ENCODE data around the gene FBXL7.
"Not testable (repeated sequence)": the region's sequence is repeated elsewhere in the genome, so short reads cannot be mapped to it uniquely, and the experiment has no call there.

FBXL7 gene

GRCh38 chr5:15819617-15820016 is 319.6 kb downstream of the FBXL7 start:
- DNase-seq (ENCODE audit: low spot score) = no peak

GRCh38 chr5:15821506-15821905 is 321.5 kb downstream of the FBXL7 start:
- DNase-seq (ENCODE audit: low spot score) = no peak

DNA sequence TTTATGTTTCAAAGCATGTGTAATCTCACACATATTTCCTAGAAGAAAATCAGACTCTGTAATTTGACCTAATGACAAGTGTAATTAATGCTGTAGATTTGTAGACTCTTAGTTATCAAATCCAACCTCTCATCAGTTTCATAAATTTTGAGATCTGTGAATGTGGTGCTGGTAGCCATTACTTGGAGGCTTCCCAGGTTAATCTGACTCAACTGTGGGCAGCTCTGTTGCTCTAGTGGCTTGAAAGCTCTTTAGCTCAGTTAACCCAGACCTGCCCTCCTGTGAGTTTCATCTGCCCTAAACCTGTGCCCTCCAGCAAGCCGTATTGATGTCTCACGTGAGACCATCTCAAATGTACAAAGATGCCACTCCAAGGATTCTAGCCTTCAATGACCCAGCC is 323.4 kb downstream of the FBXL7 start:
- no peak for DNase-seq (ENCODE audit: low spot score)

DNA sequence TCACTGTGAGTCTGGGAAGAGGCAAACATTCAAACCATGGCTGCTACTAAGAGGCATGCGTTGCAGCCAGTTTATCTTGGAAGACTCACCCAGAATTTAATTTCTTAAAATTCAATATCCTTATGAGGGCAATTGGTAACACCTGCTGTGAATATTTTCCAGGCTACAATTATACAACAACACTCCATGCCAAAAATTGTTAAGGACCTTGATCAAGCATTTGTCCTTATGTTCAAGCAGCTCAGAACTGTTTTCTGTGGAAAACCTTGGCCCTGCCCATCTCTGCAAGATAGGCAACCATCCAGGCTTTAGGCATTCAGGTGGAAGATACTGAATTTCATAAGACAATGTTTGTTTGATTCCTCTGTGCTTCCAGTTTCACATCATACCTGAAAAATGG is 327.8 kb downstream of the FBXL7 start:
- no peak for DNase-seq (ENCODE audit: low spot score)

DNA sequence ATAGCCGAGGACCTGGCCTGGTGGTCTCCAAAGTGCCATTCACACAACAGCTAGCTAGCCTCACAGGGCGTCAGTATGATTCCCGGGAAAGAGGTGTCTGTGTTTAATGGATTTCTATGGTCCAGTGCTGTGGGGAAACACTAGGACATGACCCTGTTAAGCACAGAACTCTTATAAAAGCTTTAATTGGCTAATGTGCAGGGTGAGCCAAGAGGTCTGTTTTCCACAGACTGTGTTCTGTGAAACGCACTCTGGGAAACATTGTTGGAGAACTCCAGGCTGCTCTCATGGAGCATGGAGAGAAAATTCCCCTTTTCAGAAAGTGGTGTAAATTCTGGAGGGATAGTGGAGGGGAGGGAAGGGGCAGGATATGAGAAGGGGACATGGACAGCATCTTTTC is 331.4 kb downstream of the FBXL7 start:
- no peak for DNase-seq (ENCODE audit: low spot score)

DNA sequence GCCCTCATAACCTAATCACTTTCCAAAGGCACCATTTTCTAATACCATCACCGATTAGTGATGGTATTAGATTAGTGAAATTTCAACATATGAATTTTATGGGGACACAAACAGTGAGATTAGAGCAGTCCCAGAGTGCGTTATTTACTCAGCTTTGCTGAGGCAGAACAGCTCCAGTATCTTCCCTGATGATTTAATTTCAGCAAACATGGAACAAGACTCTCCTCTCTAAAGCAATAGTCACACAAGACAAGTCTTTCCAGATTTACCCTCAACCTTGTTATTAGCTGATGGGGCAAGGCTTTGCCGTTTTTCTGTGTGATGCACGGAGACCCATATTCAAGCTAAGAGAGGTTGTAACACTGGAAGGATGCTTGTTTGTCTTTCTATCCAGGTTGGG is 333.4 kb downstream of the FBXL7 start:
- no peak for DNase-seq (ENCODE audit: low spot score)

DNA sequence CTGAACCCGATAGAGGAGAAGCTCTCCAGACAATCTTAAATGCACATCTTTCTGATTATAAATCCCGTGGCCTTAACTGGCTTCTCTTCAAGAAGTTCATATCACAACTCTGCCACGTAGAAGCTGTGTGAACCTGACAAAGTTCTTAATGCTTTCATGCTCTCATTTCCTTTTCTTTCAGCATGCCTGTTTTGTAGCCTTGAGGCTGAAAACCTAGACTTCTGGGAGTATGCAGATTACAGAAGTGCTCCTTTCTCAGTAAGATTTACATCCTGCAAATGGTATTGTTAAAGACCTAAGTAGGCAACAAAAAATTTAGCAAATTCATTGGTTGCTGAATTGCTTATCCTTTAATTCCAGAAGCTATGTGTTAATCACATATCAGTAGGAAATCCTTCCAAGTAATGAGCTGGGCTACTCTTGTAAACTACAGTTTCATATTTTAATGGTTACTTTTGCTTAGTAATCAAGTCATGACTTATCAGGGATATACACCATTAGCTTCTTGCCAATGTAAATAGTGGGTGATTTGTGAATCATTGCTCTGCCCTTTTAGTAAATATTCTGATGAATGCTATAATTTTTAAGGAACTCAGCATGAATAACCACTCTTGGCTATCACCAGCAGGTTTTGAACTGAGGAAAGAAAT is 334.7 kb downstream of the FBXL7 start:
- DNase-seq (ENCODE audit: low spot score) = no peak

DNA sequence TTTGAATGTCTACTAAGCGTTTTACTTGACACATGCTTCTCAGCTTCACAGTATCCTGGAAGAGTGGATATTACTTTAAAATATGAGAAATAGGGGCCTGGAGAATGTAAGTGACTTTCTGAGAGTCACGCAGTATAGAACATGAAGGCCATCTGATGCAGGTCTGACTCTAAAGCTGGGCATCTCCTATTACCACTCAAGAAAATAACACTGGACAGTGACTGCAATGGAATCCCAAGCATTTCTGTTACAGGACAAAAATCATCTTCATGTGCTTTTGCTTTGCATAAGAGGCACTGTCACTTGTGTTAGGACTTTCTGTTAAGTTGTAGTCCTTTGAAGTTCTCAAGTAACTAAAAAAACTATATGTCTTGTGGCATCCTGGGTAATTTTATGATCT is 335.5 kb downstream of the FBXL7 start:
- no peak for DNase-seq (ENCODE audit: low spot score)

DNA sequence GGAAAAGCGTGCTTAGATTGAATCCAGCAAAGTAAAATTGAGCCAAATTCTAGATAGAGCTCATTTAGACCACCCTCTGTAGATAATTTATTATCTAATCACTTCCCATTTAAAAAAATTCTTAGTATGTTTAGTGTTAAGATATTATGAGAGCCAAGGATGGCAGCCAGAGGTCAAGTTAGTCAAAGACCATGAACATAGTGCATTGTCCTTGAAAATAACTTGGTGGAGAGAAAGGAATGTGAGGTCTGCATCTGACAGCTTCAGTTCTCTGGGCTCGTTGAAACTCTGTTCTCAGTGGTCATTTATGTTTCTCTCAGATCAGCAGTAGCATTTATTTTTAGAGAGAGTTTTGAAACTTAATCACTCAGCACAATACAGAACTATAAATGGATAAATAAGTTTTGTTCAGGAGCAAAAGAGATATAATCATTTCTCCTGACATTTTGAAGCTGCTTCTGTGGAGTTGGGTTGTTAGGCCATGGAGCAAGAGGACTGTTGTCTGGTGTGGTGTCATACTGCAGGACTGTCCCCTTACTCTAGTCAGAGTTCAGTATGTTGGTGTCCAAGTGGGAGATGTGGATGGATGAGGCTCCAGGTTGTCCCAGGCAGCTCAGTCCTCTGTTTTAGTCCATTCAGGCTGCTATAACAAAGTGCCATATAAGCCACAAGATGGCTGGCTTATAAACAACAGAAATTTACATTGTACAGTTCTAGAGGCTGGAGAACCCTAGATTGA is 337.7 kb downstream of the FBXL7 start:
- DNase-seq (ENCODE audit: low spot score) = no peak

- DNase-seq (ENCODE audit: low spot score) = no peak
Observed at GRCh38 chr5:15844253-15844652, 344.3 kb downstream of the FBXL7 start.

DNA sequence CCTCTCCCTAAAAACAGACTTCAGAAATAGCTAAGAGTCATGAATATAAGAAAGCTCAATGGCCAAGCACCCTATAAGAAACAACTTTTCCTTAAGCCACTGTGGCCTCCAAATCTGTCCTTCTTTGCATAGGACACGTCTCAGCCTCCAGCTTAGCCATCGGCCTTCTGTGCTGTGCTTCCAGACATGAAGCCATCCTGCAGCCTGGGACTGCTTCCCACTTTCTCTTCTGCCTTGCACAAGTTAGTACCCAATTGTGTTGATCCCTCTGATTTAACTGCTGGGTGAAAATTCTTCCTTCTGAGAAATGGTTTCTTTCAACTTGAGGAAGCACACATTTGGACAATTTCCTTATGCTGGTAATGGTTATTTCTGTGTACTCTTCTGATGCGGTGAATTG is 344.9 kb downstream of the FBXL7 start:
- DNase-seq (ENCODE audit: low spot score) = no peak

- no peak for DNase-seq (ENCODE audit: low spot score)
Observed at GRCh38 chr5:15850536-15850935, 350.6 kb downstream of the FBXL7 start.

DNA sequence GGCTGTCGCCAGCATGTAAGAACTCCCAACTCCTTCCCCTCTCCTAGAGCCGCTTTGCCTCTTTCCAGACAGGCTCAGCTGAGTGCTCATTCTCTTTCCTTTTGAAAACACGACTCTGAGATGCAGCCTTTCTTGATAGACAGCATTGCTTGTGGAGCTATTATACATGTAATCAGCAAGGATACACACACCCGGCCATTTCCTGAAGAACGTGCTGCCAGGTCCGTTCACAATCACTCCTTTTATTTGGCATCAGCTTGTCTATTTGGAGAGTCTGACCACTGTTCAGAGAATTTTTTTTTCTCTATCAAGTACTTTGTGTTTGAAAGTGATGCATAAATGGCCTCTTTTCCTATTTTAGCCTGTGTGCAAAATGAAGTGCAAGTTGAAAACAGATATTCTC is 351.0 kb downstream of the FBXL7 start:
- no peak for DNase-seq (ENCODE audit: low spot score)

GRCh38 chr5:15852217-15852616 is 352.2 kb downstream of the FBXL7 start:
- DNase-seq (ENCODE audit: low spot score) = no peak

DNA sequence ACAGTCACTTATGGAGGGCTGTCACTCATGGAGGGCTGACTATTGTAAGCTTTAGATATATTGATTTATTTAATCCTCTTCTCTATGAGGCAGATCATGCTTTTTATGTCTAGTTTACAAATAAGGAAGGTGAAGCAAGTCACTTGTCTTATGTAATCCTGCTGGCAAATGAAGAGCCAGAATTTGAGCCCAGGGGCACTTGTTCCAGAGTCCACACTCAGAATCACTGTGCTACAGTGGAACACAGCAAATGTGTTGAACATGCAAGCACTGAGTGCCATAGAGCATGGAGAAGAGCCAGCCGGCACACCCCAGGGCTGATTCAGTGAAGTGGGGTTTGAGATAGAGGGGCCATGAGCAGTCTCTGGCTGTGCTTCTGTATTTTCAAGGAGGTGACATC is 353.0 kb downstream of the FBXL7 start:
- DNase-seq (ENCODE audit: low spot score) = no peak

DNA sequence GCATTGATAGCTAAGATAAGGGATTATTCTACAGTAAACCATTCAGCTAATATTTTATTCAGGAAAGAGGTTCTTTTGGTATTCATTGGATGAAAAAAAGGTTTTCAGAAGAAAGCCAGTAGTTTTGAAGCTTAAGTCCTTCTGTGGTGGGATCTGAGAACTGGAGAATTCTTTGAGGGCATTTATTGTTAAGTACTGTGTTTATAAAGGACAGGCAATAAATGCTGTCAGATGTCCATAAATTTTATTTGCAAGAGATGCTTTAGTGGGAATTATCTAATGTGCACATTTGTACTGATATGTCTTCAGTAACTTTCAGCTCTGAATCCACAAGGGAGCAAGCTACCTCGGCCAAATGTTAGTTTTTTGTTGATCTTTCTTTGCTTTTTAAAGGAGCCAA is 358.3 kb downstream of the FBXL7 start:
- no peak for DNase-seq (ENCODE audit: low spot score)

GRCh38 chr5:15864536-15865215 is 364.7 kb downstream of the FBXL7 start:
- no peak for DNase-seq (ENCODE audit: low spot score)

- not testable (repeated sequence) for DNase-seq (ENCODE audit: low spot score)
Observed at GRCh38 chr5:15872259-15872658, 372.3 kb downstream of the FBXL7 start.

- DNase-seq (ENCODE audit: low spot score) = no peak
Observed at GRCh38 chr5:15877914-15878313, 377.9 kb downstream of the FBXL7 start.

DNA sequence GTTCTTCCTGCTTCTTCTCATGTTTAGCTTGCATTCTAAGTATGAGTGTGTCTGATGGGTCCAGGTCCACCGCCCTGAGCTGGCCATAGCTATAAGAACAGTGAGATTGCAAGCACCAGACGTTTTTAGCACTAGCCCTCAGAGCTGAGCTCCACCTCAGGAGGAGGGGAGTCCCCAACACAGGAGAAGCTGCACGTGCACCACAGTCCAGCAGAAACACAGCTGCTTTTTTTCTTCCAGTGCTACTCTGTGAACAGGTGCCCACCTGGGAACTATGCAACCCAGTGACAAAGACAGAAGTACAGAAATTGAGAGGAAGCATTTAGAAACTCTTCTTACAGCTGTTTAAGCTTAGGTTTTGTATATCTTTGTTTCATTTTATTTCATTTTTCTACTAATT is 380.2 kb downstream of the FBXL7 start:
- DNase-seq (ENCODE audit: low spot score) = no peak

DNA sequence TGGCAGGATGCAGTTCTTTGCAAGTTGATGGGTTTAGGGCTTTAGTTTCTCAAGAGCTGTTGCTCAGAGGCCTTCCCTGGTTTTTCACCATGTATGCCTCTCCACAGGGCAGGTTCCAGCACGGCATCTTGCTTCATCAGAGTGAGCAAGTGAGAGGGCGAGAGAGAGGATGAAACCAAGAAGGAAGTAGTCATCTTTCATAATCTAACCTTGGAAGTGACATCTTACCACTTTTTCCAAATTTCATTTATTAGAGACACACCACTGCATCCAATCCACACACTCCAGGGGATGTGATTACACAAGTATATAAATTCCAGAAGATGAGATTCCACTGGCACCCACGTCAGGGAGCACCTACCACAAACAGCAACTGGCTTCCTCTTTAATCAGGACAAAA is 385.2 kb downstream of the FBXL7 start:
- DNase-seq (ENCODE audit: low spot score) = no peak

DNA sequence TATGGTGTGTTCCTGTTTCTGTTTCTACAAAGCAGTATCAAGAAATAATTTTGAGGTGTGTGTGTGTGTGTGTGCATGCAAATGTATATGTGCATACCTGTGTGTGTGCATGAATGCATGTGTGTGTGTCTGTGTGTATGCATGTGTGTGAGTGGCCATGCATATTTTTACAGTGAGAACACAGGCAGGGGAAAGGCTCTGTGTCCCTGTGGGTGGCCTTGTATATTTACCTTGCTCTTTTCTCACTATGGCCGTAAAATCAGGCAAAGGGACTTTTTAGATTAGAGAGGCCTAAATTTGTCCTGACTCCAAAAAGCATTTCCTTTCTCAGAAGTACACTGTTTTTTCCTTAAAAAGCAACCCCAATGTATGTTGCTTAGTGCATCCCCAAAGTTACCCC is 386.2 kb downstream of the FBXL7 start:
- DNase-seq (ENCODE audit: low spot score) = no peak

GRCh38 chr5:15887093-15887492 is 387.1 kb downstream of the FBXL7 start:
- no peak for DNase-seq (ENCODE audit: low spot score)

All from ecto neural progenitor cell (in vitro differentiated cells).